Gastroesophageal sphincter (tissue), 3 donors: ENCODE measurements around the gene PRPF38A.

Experiments
- CTCF ChIP-seq, 4 experiments: fragments of 200-600 bp in 2 of 4; fragments of 450-650 bp in 2 of 4; sonication (generic) in 1 of 4; IDR thresholded peaks; one replicate each; pipeline ENCODE4 v1.5.1; 2017 to 2019; ENCODE audit warnings: antibody characterized with exemption in 4 of 4, mild to moderate bottlenecking in 2 of 4, moderate library complexity in 2 of 4
- EP300 ChIP-seq: sonication (generic); formaldehyde crosslinking; IDR thresholded peaks from one replicate; pipeline ENCODE4 v1.6.1; 2017; ENCODE audit warnings: antibody characterized with exemption, mild to moderate bottlenecking
- POLR2A ChIP-seq, 2 donors: fragments of 450-650 bp; IDR thresholded peaks; one replicate each; pipeline ENCODE4 v1.6.1; 2017; ENCODE audit warnings: antibody characterized with exemption in 2 of 2, mild to moderate bottlenecking in 2 of 2, moderate library complexity in 1 of 2

GRCh38 chr1:52399629-52400028 is 4.8 kb upstream of the PRPF38A start:
- no peak for TF ChIP-seq CTCF (IDR thresholded peaks at IDR 0.05)
- no peak for TF ChIP-seq POLR2A (IDR thresholded peaks at IDR 0.05)
- TF ChIP-seq EP300 = no peak
